ENCODE results near the gene TPD52L3.
A peak's percentile ranks its signal among the peaks of the same experiment; 100 is the strongest.

The TPD52L3 gene

GRCh38 chr9:6328103-6328502, at the start of gene TPD52L3:
TSS of gene TPD52L3 (plus strand) at chr9:6328375. CDS start at chr9:6328596, 221 bp downstream.
- TF ChIP-seq FOXP2 (optimal IDR thresholded peaks at IDR 0.05; ENCODE audit: control extremely low read depth, extremely low read length, insufficient read depth) (no peak), EZH2 (IDR thresholded peaks at IDR 0.05) (no peak), POLR2AphosphoS5 (IDR thresholded peaks at IDR 0.05; ENCODE audit: borderline replicate concordance, low read depth, low read length) (no peak)
- H3K36me3 ChIP-seq (ENCODE audit: insufficient read depth, low read length) = no peaks in the 10 kb centered on the region
- H3K4me3 ChIP-seq = no peak within 1 kb of the TSS
- DNase-seq (ENCODE audit: low read depth, low spot score) = no peak
- no peak within 1 kb of the TSS for H3K9ac ChIP-seq (ENCODE audit: insufficient read length)
- H3K9me3 ChIP-seq (ENCODE audit: low read depth, low read length) = no peaks in the 10 kb centered on the region
- no peak within 1 kb of the TSS for H3K27ac ChIP-seq

- Histone ChIP-seq H3K9me3 (ENCODE audit: low read depth, low read length) (no peaks in the 10 kb centered on the region), H3K36me3 (ENCODE audit: insufficient read depth, low read length) (no peaks in the 10 kb centered on the region), H3K4me3 (no peak overlapping the region), H3K9ac (ENCODE audit: insufficient read length) (no peak overlapping the region), H3K27ac (no peak overlapping the region)
- no peak for DNase-seq (ENCODE audit: low read depth, low spot score)
- TF ChIP-seq EZH2 (IDR thresholded peaks at IDR 0.05) (no peak), POLR2AphosphoS5 (IDR thresholded peaks at IDR 0.05; ENCODE audit: borderline replicate concordance, low read depth, low read length) (no peak), FOXP2 (optimal IDR thresholded peaks at IDR 0.05; ENCODE audit: control extremely low read depth, extremely low read length, insufficient read depth) (no peak)
Measured at GRCh38 chr9:6301858-6302257, 26.3 kb upstream of the TPD52L3 start.

- Histone ChIP-seq H3K9me3 (ENCODE audit: low read depth, low read length) (no peaks in the 10 kb centered on the region), H3K36me3 (ENCODE audit: insufficient read depth, low read length) (no peaks in the 10 kb centered on the region), H3K9ac (ENCODE audit: insufficient read length) (no peak overlapping the region), H3K4me3 (no peak overlapping the region), H3K27ac (no peak overlapping the region)
- no peak for DNase-seq (ENCODE audit: low read depth, low spot score)
- no peak for TF ChIP-seq FOXP2 (optimal IDR thresholded peaks at IDR 0.05; ENCODE audit: control extremely low read depth, extremely low read length, insufficient read depth)
Measured at GRCh38 chr9:6302417-6302816, 25.8 kb upstream of the TPD52L3 start.

DNA sequence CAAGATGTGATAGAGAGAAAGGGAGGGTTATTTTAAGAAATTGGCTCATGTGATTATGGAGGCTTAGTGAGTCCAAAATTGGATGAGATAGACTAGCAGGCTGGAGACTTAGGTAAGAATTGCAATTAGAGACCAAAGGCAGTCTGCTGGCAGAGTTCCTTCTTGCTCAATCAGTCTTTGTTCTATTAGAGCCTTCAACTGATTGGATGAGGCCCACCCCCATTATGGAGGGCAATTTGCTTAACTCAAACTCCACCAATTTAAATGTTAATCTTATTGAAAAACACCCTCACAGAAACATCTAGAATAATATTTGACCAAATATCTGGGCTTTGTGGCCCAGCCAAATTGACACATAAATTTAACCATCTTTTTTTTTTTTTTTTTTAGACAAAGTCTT, 23.9 kb upstream of the TPD52L3 start:
- Histone ChIP-seq H3K36me3 (ENCODE audit: insufficient read depth, low read length) (no peaks in the 10 kb centered on the region), H3K9ac (ENCODE audit: insufficient read length) (no peak overlapping the region), H3K9me3 (ENCODE audit: low read depth, low read length) (no peaks in the 10 kb centered on the region), H3K4me3 (no peak overlapping the region), H3K27ac (no peak overlapping the region)
- DNase-seq (ENCODE audit: low read depth, low spot score) = no peak
- no peak for TF ChIP-seq POLR2AphosphoS5 (IDR thresholded peaks at IDR 0.05; ENCODE audit: borderline replicate concordance, low read depth, low read length)
- no peak for TF ChIP-seq EZH2 (IDR thresholded peaks at IDR 0.05)
- no peak for TF ChIP-seq FOXP2 (optimal IDR thresholded peaks at IDR 0.05; ENCODE audit: control extremely low read depth, extremely low read length, insufficient read depth)

GRCh38 chr9:6305954-6306563, 22.1 kb upstream of the TPD52L3 start:
- TF ChIP-seq FOXP2 (optimal IDR thresholded peaks at IDR 0.05; ENCODE audit: control extremely low read depth, extremely low read length, insufficient read depth) (no peak), EZH2 (IDR thresholded peaks at IDR 0.05) (no peak)
- Histone ChIP-seq H3K4me3 (no peak overlapping the region), H3K9me3 (ENCODE audit: low read depth, low read length) (no peaks in the 10 kb centered on the region), H3K36me3 (ENCODE audit: insufficient read depth, low read length) (no peaks in the 10 kb centered on the region), H3K9ac (ENCODE audit: insufficient read length) (no peak overlapping the region), H3K27ac (no peak overlapping the region)
- peak; percentile 8 for DNase-seq (ENCODE audit: low read depth, low spot score)

DNA sequence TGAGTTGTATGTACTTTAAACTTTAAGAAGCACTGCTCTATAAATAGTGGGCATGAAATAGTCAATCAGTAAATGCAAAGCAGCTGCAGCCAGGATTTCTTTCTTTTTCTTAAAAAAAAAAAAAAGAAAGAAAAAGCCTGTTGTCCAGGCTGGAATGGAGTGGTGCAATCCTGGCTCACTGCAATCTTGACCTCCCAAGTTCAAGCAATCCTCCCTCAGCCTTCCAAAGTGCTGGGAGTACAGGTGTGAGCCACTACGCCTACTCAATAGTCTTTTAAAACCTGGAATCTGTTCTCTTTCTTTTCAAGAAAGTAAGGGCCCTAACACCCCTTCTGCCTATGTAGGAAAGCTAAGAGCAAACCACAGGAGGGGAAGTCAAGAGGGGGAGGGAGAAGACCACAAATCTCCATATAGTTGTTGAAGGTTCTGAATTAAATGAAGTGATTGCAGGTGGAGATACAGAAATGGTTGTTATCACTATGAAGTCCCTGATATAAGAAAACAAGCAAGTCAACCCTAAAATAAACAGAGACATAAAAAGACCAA, 20.6 kb upstream of the TPD52L3 start:
- DNase-seq (ENCODE audit: low read depth, low spot score) = no peak
- H3K9ac ChIP-seq (ENCODE audit: insufficient read length) = no peak overlapping the region
- TF ChIP-seq FOXP2 (optimal IDR thresholded peaks at IDR 0.05; ENCODE audit: control extremely low read depth, extremely low read length, insufficient read depth) = no peak
- no peaks in the 10 kb centered on the region for H3K9me3 ChIP-seq (ENCODE audit: low read depth, low read length)
- no peaks in the 10 kb centered on the region for H3K36me3 ChIP-seq (ENCODE audit: insufficient read depth, low read length)
- H3K4me3 ChIP-seq = no peak overlapping the region
- H3K27ac ChIP-seq = no peak overlapping the region

DNA sequence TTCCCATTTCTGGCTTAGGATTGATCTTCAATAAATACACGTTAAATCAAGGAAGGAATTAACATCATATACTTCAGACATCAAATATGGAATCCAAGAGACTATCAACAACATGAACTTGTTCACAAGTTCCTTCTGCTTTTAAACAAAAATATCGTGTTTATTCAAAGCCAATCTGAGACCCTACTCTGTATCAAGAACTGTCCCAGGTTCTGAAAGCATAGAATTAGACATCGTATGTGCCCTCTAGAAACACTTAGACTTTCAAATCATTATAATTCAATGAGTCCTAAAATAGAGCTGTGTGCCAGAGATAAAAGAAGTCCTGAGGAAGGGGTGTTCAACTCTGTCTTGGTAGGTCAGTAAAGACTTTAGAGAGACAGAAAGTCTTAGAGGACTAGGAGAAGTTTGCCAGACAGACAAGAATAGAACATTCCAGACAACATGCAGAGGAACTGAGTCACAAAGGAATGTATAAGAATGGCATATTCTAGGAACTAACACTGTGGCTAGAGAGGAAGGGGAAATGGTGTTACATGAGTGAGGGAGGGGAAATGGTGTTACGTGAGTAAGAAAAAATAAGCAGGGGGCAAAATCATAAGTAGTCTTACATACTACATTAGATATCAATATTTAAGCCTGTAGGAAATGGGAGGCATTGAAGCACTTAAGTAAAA, 2.9 kb downstream of the TPD52L3 start:
- no peak overlapping the region for H3K27ac ChIP-seq
- H3K9me3 ChIP-seq (ENCODE audit: low read depth, low read length) = no peaks in the 10 kb centered on the region
- no peak overlapping the region for H3K9ac ChIP-seq (ENCODE audit: insufficient read length)
- DNase-seq (ENCODE audit: low read depth, low spot score) = no peak
- no peak for TF ChIP-seq FOXP2 (optimal IDR thresholded peaks at IDR 0.05; ENCODE audit: control extremely low read depth, extremely low read length, insufficient read depth)
- no peak for TF ChIP-seq POLR2AphosphoS5 (IDR thresholded peaks at IDR 0.05; ENCODE audit: borderline replicate concordance, low read depth, low read length)
- no peak for TF ChIP-seq EZH2 (IDR thresholded peaks at IDR 0.05)
- H3K4me3 ChIP-seq = no peak overlapping the region
- no peaks in the 10 kb centered on the region for H3K36me3 ChIP-seq (ENCODE audit: insufficient read depth, low read length)

DNA sequence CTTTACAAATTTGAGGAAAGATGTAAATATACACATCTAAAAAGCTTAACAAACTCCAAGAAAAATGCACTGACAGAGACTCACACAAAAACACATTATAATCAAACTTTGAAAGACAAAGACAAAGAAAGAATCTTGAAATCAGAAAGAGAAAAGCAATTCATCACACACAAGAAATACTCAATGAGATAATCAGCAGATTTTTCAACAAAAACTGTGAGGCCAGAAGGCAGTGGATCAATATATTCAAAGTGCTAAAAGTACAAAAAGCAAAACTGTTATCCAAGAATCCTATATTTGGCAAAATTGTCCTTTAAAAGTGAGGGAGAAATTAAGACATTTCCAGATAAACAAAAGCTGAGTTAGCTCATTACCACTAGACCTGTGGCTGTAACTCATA, 6.1 kb downstream of the TPD52L3 start:
- Histone ChIP-seq H3K9me3 (ENCODE audit: low read depth, low read length) (no peaks in the 10 kb centered on the region), H3K36me3 (ENCODE audit: insufficient read depth, low read length) (no peaks in the 10 kb centered on the region), H3K27ac (no peak overlapping the region), H3K9ac (ENCODE audit: insufficient read length) (no peak overlapping the region), H3K4me3 (no peak overlapping the region)
- no peak for DNase-seq (ENCODE audit: low read depth, low spot score)
- TF ChIP-seq EZH2 (IDR thresholded peaks at IDR 0.05) (no peak), FOXP2 (optimal IDR thresholded peaks at IDR 0.05; ENCODE audit: control extremely low read depth, extremely low read length, insufficient read depth) (no peak), POLR2AphosphoS5 (IDR thresholded peaks at IDR 0.05; ENCODE audit: borderline replicate concordance, low read depth, low read length) (no peak)

- Histone ChIP-seq H3K9me3 (ENCODE audit: low read depth, low read length) (no peaks in the 10 kb centered on the region), H3K36me3 (ENCODE audit: insufficient read depth, low read length) (no peaks in the 10 kb centered on the region), H3K27ac (no peak overlapping the region), H3K9ac (ENCODE audit: insufficient read length) (no peak overlapping the region), H3K4me3 (no peak overlapping the region)
- no peak for DNase-seq (ENCODE audit: low read depth, low spot score)
- TF ChIP-seq FOXP2 (optimal IDR thresholded peaks at IDR 0.05; ENCODE audit: control extremely low read depth, extremely low read length, insufficient read depth) = no peak
- no peak for TF ChIP-seq POLR2AphosphoS5 (IDR thresholded peaks at IDR 0.05; ENCODE audit: borderline replicate concordance, low read depth, low read length)
- no peak for TF ChIP-seq EZH2 (IDR thresholded peaks at IDR 0.05)
Measured at GRCh38 chr9:6348766-6349165, 20.6 kb downstream of the TPD52L3 start.
